K562 (cell line): ENCODE results near the gene TNFRSF6B. TPM values are rescaled to one million over a fixed set of nuclear protein-coding genes. Genes with fewer than 3 reads are reported as not detected.
A peak's percentile ranks its signal among the peaks of the same experiment; 100 is the strongest.

Experiments used
- ATAC-seq: fragments of 200-7000 bp; cut with Tn5 transposase; 3 replicates; pipeline ENCODE4 v1.9.1; 2020; ENCODE audit warnings: moderate library complexity
- BruUV-seq: library from RNA; stranded (reverse); fragments of 400-500 nt; replicated peaks from 2 replicates; lab custom pipeline; 2021; lab: Mats Ljungman, UMichigan
- CTCF ChIA-PET: fragments of 300-600 bp; formaldehyde crosslinking; extraction: SDS; loops from one replicate; lab custom pipeline; 2021; ENCODE audit warnings: low intra/inter-chr PET ratio; lab: Yijun Ruan, JAX
- POLR2A ChIA-PET: fragments of 300-600, 350-650 bp; sonication (Branson Sonifier 250); formaldehyde crosslinking; extraction: SDS; loops from one replicate; lab custom pipeline; 2021; ENCODE audit warnings: antibody characterized with exemption, inconsistent platforms; lab: Yijun Ruan, JAX
- DNase-seq, 4 experiments: peaks; one replicate each; pipeline versions ENCODE4 v3.0.0 to v3.0.0-alpha.2; 2011 to 2018; ENCODE audit warnings: low spot score in 3 of 4, mixed read lengths in 3 of 4; ENCODE audit errors: extremely low read depth in 1 of 4
- FAIRE-seq: peaks from 2 replicates; lab custom pipeline; 2011; peaks lifted over from hg19 to GRCh38; lab: Jason Lieb, UNC
- H2AFZ ChIP-seq: 2 replicates; pipeline ENCODE4 v1.6.0; 2011; ENCODE audit warnings: low read depth, low read length, control low read depth, inconsistent platforms
- H3K27ac ChIP-seq: fragments of 200-600 bp; 3 replicates; pipeline ENCODE4 v1.8.0; 2011; ENCODE audit warnings: low read depth, mild to moderate bottlenecking, control low read depth, inconsistent platforms, low read length, moderate library complexity, mixed read lengths; ENCODE audit errors: extremely low read depth
- H3K27me3 ChIP-seq, 2 experiments: fragments of 300-600 bp in 1 of 2; 2 replicates in 1 of 2; 3 replicates in 1 of 2; pipeline versions ENCODE4 v1.6.0 to v1.8.0; 2011; ENCODE audit warnings: inconsistent platforms in 2 of 2, low read length in 2 of 2, mild to moderate bottlenecking in 1 of 2, mixed read lengths in 1 of 2, moderate library complexity in 1 of 2; ENCODE audit not compliant: control insufficient read depth in 2 of 2, insufficient read depth in 2 of 2
- H3K36me3 ChIP-seq: fragments of 300-600 bp; 3 replicates; pipeline ENCODE4 v1.8.0; 2011; ENCODE audit warnings: mild to moderate bottlenecking, low read length, inconsistent platforms; ENCODE audit not compliant: control insufficient read depth, insufficient read depth
- H3K4me1 ChIP-seq, 2 experiments: fragments of 200-600 bp in 1 of 2; replicated peaks in 1 of 2; 2 replicates in 1 of 2; 3 replicates in 1 of 2; pipeline versions ENCODE4 v1.5.1 to v1.8.0; 2011; ENCODE audit warnings: inconsistent platforms in 2 of 2, low read length in 2 of 2, mild to moderate bottlenecking in 1 of 2, mixed read lengths in 1 of 2, moderate library complexity in 1 of 2; ENCODE audit not compliant: control insufficient read depth in 2 of 2, insufficient read depth in 2 of 2
- H3K4me2 ChIP-seq: 2 replicates; pipeline ENCODE4 v1.6.1; 2011; ENCODE audit warnings: low read length, control low read depth, inconsistent platforms, mixed read lengths; ENCODE audit not compliant: insufficient read depth
- H3K4me3 ChIP-seq: fragments of 200-600 bp; sonication (generic), shearing (Covaris generic); 2 replicates; pipeline ENCODE4 v1.5.1; 2016; ENCODE audit warnings: control low read depth, inconsistent platforms
- H3K79me2 ChIP-seq: fragments of 200-600 bp; 3 replicates; pipeline ENCODE4 v1.8.0; 2011; ENCODE audit warnings: low read length, inconsistent platforms; ENCODE audit not compliant: control insufficient read depth, insufficient read depth
- H3K9ac ChIP-seq, 2 experiments: 2 replicates each; pipeline versions ENCODE4 v1.6.0 to v1.6.1; 2011; ENCODE audit warnings: low read depth in 2 of 2, low read length in 2 of 2, control low read depth in 1 of 2, inconsistent platforms in 1 of 2, mild to moderate bottlenecking in 1 of 2, mixed read lengths in 1 of 2; ENCODE audit not compliant: insufficient read depth in 1 of 2
- H3K9me1 ChIP-seq: one replicate; pipeline ENCODE4 v1.6.0; 2011; ENCODE audit warnings: inconsistent platforms, mild to moderate bottlenecking, low read length, moderate library complexity; ENCODE audit not compliant: control insufficient read depth, insufficient read depth
- H3K9me3 ChIP-seq: replicated peaks from 2 replicates; pipeline ENCODE4 v1.5.1; 2011; ENCODE audit warnings: low read depth, low read length, inconsistent platforms; ENCODE audit not compliant: control insufficient read depth, insufficient read depth
- H4K20me1 ChIP-seq: replicated peaks from 2 replicates; pipeline ENCODE4 v1.6.1; 2011; ENCODE audit warnings: low read length, inconsistent platforms, mixed read lengths; ENCODE audit not compliant: control insufficient read depth, insufficient read depth
- CHCHD3 ChIP-seq: fragments of 250-450 bp; sonication (Bioruptor Pico); IDR thresholded peaks from 2 replicates; pipeline ENCODE4 v2.1.2; 2022; ENCODE audit warnings: mild to moderate bottlenecking
- FUS ChIP-seq: fragments of 200-400 bp; formaldehyde crosslinking; optimal IDR thresholded peaks from 2 replicates; pipeline ENCODE3; 2017; ENCODE audit warnings: low read depth, low read length
- HNRNPH1 ChIP-seq: fragments of 200-400 bp; formaldehyde crosslinking; optimal IDR thresholded peaks from 2 replicates; pipeline ENCODE3; 2017; ENCODE audit warnings: low read depth, mild to moderate bottlenecking, low read length, moderate library complexity
- MYNN ChIP-seq, 2 experiments: sonication (generic); formaldehyde crosslinking in 1 of 2; IDR thresholded peaks; 2 replicates each; pipeline versions ENCODE4 v1.5.0 to v1.6.1; 2016 to 2020; ENCODE audit warnings: antibody characterized with exemption in 1 of 2, missing genetic modification reagents in 1 of 2
- RBM14 ChIP-seq: fragments of 200-400 bp; formaldehyde crosslinking; IDR thresholded peaks from 2 replicates; pipeline ENCODE4 v1.6.1; 2018; ENCODE audit warnings: low read depth, mild to moderate bottlenecking, low read length, moderate library complexity, borderline replicate concordance; ENCODE audit not compliant: insufficient read depth
- RBM39 ChIP-seq: fragments of 200-400 bp; formaldehyde crosslinking; optimal IDR thresholded peaks from 2 replicates; pipeline ENCODE3; 2018; ENCODE audit warnings: low read depth, low read length
- SRSF9 ChIP-seq: fragments of 200-400 bp; formaldehyde crosslinking; IDR thresholded peaks from 2 replicates; pipeline ENCODE4 v1.6.1; 2017; ENCODE audit warnings: low read depth, low read length, borderline replicate concordance
- TEAD4 ChIP-seq, 2 experiments: sonication (generic) in 1 of 2; formaldehyde crosslinking in 1 of 2; IDR thresholded peaks; 2 replicates each; pipeline versions ENCODE4 v1.6.1 to v1.8.0; 2012 to 2022; ENCODE audit warnings: borderline replicate concordance in 1 of 2, inconsistent platforms in 1 of 2, low read length in 1 of 2, mild to moderate bottlenecking in 1 of 2, missing genetic modification reagents in 1 of 2
- WGBS: fragments of 100-300 bp; shearing (Covaris generic); methylation state at CpG from one replicate; pipeline ENCODE4 v1.1.6; 2016; ENCODE audit warnings: low coverage, mixed read lengths; ENCODE audit not compliant: insufficient coverage; ENCODE audit errors: missing lambda C conversion rate; 5-methylcytosine and 5-hydroxymethylcytosine counted together
- in situ Hi-C: fragments of 300-500 bp; cut with MboI; formaldehyde crosslinking; loops from 4 replicates; pipeline ENCODE4 v1.15.0; 2018; ENCODE audit warnings: inconsistent platforms, mixed read lengths
- intact Hi-C: fragments of 100-400 bp; cut with micrococcal nuclease; formaldehyde crosslinking; loops from 2 replicates; pipeline ENCODE4 v1.14.2; 2022
- polyA plus RNA-seq, 8 experiments: library from polyadenylated mRNA; depleted of rRNA in 4 of 8; stranded (reverse) in 5 of 8; unstranded in 3 of 8; fragments of >200 nt; fragmentation: Nextera tagmentation in 2 of 8; fragmentation: Illumina TruSeq in 1 of 8; extraction: Ambion mirVana in 2 of 8; extraction: Trizol in 1 of 8; gene quantifications; 2 replicates each; pipeline versions ENCODE4 v1.2.1 to v1.2.3, GENCODE V29; 2011 to 2014; ENCODE audit warnings: inconsistent platforms in 1 of 8, missing spikeins in 1 of 8
- total RNA-seq, 7 experiments: library from RNA; depleted of rRNA in 6 of 7; stranded (reverse); fragments of >200 nt in 6 of 7; fragmentation: Illumina TruSeq in 2 of 7; extraction: Trizol in 2 of 7; gene quantifications; 2 replicates each; pipeline versions ENCODE4 v1.2.1 to v1.2.3, GENCODE V29; 2011 to 2021; ENCODE audit warnings: low replicate concordance in 1 of 7
- TF ChIP-seq, protein P1 (sequence below): sonication (generic); formaldehyde crosslinking; IDR thresholded peaks from 2 replicates; pipeline ENCODE4 v1.8.0; 2022; ENCODE audit warnings: mild to moderate bottlenecking, missing genetic modification reagents

The TNFRSF6B gene
- total and polyA plus RNA-seq, 9 of the 15 experiments (the other 6 are each of a cell fraction or from before 2014, with no cell fraction given) = 0.10 to 3.5 (median 0.32) TPM; not detected in 6

DNA sequence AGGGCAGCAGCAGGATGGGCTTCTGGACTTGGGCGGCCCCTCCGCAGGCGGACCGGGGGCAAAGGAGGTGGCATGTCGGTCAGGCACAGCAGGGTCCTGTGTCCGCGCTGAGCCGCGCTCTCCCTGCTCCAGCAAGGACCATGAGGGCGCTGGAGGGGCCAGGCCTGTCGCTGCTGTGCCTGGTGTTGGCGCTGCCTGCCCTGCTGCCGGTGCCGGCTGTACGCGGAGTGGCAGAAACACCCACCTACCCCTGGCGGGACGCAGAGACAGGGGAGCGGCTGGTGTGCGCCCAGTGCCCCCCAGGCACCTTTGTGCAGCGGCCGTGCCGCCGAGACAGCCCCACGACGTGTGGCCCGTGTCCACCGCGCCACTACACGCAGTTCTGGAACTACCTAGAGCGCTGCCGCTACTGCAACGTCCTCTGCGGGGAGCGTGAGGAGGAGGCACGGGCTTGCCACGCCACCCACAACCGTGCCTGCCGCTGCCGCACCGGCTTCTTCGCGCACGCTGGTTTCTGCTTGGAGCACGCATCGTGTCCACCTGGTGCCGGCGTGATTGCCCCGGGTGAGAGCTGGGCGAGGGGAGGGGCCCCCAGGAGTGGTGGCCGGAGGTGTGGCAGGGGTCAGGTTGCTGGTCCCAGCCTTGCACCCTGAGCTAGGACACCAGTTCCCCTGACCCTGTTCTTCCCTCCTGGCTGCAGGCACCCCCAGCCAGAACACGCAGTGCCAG, at the start of gene TNFRSF6B (continued):
- TF ChIP-seq HNRNPH1 (peak; percentile 70), MYNN (IDR thresholded peaks at IDR 0.05) (no peak; the same call in 1 of the 2 replicates), MYNN (CRISPR knock-in tag; IDR thresholded peaks at IDR 0.05) (no peak), FUS (peak; percentile 94), RBM39 (peak; percentile 66)

DNA sequence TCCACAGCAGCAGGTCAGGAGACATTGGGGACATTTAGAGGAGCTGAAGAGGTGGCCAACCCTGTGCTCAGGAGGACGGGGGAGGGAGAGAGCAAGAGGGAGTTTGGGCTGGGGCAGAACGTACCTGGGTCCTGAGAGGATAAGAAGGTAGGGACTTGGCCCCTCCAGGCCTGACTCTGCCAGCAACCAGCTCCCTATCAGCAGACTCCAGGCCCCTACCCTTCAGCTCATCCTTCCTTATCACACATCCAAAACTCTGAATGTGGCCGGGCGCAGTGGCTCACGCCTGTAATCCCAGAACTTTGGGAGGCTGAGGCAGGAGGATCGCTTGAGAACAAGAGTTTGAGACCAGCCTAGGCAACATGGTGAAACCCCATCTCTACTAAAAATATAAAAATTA, 48.3 kb upstream of the TNFRSF6B start:
- Histone ChIP-seq H3K27me3 (no peaks in the 10 kb centered on the region), H3K27ac (no peak overlapping the region), H3K79me2 (peaks cover 38% of the 10 kb centered on the region), H3K4me2 (peak overlapping the region; percentile 46; the same call in 1 of the 2 replicates), H3K4me3 (no peak overlapping the region), H3K4me1 (peaks cover 11 to 57% of the 10 kb centered on the region in 2 experiments; a peak in 4 of 5 replicates), H3K9ac (peak overlapping the region in 1 of 2 experiments; percentile 84; a peak in 2 of 4 replicates), H3K9me3 (no peaks in the 10 kb centered on the region), H3K36me3 (peaks cover 8% of the 10 kb centered on the region; the same call in 1 of the 3 replicates), H3K9me1 (peaks cover 3% of the 10 kb centered on the region), H2AFZ (no peak overlapping the region), H4K20me1 (no peaks in the 10 kb centered on the region; the same call in 1 of the 2 replicates)
- 13% methylated on average over 6 of the region's 6 CpGs for WGBS
- DNase-seq (peak; percentile 59 to 75 (median 64)), FAIRE-seq (peak; percentile 6), ATAC-seq (no peak; the same call in 2 of the 3 replicates)
- in situ Hi-C loops = no loop called here
- intact Hi-C loops = no loop called here
- no TSS peak for BruUV-seq
- CTCF ChIA-PET = no interaction called here
- POLR2A ChIA-PET = no interaction called here
- TF ChIP-seq RBM14 (no peak), SRSF9 (no peak), CHCHD3 (no peak), TEAD4 (IDR thresholded peaks at IDR 0.05; ENCODE audit: low read length) (0 out of 2 replicates have a peak, but pooled peaks have one; percentile 11), TEAD4 (CRISPR knock-in tag; IDR thresholded peaks at IDR 0.05; ENCODE audit: borderline replicate concordance) (no peak)
- TF ChIP-seq, protein P1, sequence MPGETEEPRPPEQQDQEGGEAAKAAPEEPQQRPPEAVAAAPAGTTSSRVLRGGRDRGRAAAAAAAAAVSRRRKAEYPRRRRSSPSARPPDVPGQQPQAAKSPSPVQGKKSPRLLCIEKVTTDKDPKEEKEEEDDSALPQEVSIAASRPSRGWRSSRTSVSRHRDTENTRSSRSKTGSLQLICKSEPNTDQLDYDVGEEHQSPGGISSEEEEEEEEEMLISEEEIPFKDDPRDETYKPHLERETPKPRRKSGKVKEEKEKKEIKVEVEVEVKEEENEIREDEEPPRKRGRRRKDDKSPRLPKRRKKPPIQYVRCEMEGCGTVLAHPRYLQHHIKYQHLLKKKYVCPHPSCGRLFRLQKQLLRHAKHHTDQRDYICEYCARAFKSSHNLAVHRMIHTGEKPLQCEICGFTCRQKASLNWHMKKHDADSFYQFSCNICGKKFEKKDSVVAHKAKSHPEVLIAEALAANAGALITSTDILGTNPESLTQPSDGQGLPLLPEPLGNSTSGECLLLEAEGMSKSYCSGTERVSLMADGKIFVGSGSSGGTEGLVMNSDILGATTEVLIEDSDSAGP (CRISPR knock-in tag) = no peak
